Left lung (tissue), 10 donors: Measurements from ENCODE around the gene JPH3. TPM values are rescaled to one million over a fixed set of nuclear protein-coding genes. Genes with fewer than 3 reads are reported as not detected.

ENCODE experiments used
- ATAC-seq: fragments of 200-7000 bp; cut with Tn5 transposase; one replicate; pipeline ENCODE4 v1.9.1; 2020; ENCODE audit warnings: moderate library complexity
- DNase-seq, 4 donors: peaks; one replicate each; pipeline ENCODE4 v3.0.0-alpha.2; 2013 to 2020
- H3K27ac ChIP-seq, 2 donors: fragments of 200-600 bp; sonication (generic) in 1 of 2; one replicate each; pipeline versions ENCODE4 v1.5.0 to v1.8.0; 2020 to 2021
- H3K27me3 ChIP-seq, 2 donors: fragments of 200-600 bp; sonication (generic) in 1 of 2; one replicate each; pipeline versions ENCODE4 v1.5.0 to v1.8.0; 2020 to 2021
- H3K36me3 ChIP-seq, 2 donors: fragments of 200-600 bp; sonication (generic) in 1 of 2; one replicate each; pipeline versions ENCODE4 v1.5.0 to v1.8.0; 2020 to 2021
- H3K4me1 ChIP-seq, 2 donors: fragments of 200-600 bp; one replicate each; pipeline ENCODE4 v1.8.0; 2021
- H3K4me3 ChIP-seq, 2 donors: fragments of 200-600 bp; sonication (generic) in 1 of 2; one replicate each; pipeline versions ENCODE4 v1.5.0 to v1.8.0; 2020 to 2021; ENCODE audit warnings: mild to moderate bottlenecking in 1 of 2
- H3K9me3 ChIP-seq, 2 donors: fragments of 200-600 bp; sonication (generic) in 1 of 2; one replicate each; pipeline versions ENCODE4 v1.5.0 to v1.8.0; 2020 to 2021
- CTCF ChIP-seq, 2 donors: fragments of 200-600 bp; sonication (generic) in 1 of 2; IDR thresholded peaks; one replicate each; pipeline versions ENCODE4 v1.5.0 to v1.8.0; 2021; ENCODE audit warnings: antibody characterized with exemption in 2 of 2
- intact Hi-C, 2 donors: fragments of 100-400 bp; cut with DNase I; formaldehyde crosslinking; loops; one replicate each; pipeline versions ENCODE4 v1.11.2 to v1.14.2; 2022
- polyA plus RNA-seq, 6 donors: library from polyadenylated mRNA; unstranded; fragments of 120-200 nt; gene quantifications; one replicate each; pipeline ENCODE4 v1.2.1, GENCODE V29; 2013; ENCODE audit not compliant: insufficient read length in 6 of 6
- total RNA-seq, 2 donors: library from RNA; stranded (reverse); fragmentation: NEBNext Ultra II Directional; extraction: Animal tissue kit (Norgen Biotek cat#: 25700); gene quantifications; one replicate each; pipeline ENCODE4 v1.2.1, GENCODE V29; 2021
- donor health status: DM: no; HTN: yes; CAD: no.
- donor health status: DM: no; HTN: no; CAD: no.

Gene JPH3
- total and polyA plus RNA-seq, 8 donors = 0.06 to 2.5 (median 1.2) TPM; not detected in 1

GRCh38 chr16:87652799-87653198 lies 50.5 kb downstream of the JPH3 start:
- H3K4me1 ChIP-seq = no peaks in the 10 kb centered on the region
- no peak overlapping the region for H3K27ac ChIP-seq
- H3K9me3 ChIP-seq = no peaks in the 10 kb centered on the region
- intact Hi-C loops = no loop called here
- TF ChIP-seq CTCF (IDR thresholded peaks at IDR 0.05) = no peak
- no peaks in the 10 kb centered on the region for H3K36me3 ChIP-seq
- ATAC-seq (no peak), DNase-seq (peak in 1 of 4 donors; percentile 11)
- no peak overlapping the region for H3K4me3 ChIP-seq
- H3K27me3 ChIP-seq = peaks cover 0 to 36% of the 10 kb centered on the region in 2 donors

GRCh38 chr16:87653234-87653633 lies 50.9 kb downstream of the JPH3 start:
- ATAC-seq (peak; percentile 16), DNase-seq (peak in 1 of 4 donors; percentile 63)
- no peaks in the 10 kb centered on the region for H3K9me3 ChIP-seq
- no peak overlapping the region for H3K27ac ChIP-seq
- no peak overlapping the region for H3K4me3 ChIP-seq
- H3K4me1 ChIP-seq = no peaks in the 10 kb centered on the region
- H3K36me3 ChIP-seq = no peaks in the 10 kb centered on the region
- peaks cover 0 to 36% of the 10 kb centered on the region in 2 donors for H3K27me3 ChIP-seq
- intact Hi-C loops = no loop called here
- peak in 1 of 2 donors; percentile 28 for TF ChIP-seq CTCF (IDR thresholded peaks at IDR 0.05)

DNA sequence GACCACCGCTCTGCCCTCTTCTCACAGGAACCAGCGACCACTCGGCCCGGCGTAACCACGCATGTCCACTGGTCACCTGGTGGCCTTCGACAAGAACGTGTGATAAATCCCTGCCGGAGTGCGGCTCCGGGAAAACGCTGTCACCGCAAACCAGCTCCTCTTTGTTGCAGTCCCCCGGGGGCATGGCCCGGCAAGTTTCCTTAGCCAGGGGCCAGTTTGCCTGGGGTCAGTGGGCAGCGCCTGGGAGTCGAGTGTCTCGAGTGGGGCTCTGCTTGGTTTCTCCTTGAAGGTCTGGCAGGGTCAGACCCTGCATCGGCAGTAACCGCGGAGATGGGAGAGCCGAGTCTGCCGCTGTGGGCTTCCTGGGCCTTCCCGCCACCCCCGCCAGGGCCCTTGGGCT lies 52.5 kb downstream of the JPH3 start:
- no peak overlapping the region for H3K4me3 ChIP-seq
- TF ChIP-seq CTCF (IDR thresholded peaks at IDR 0.05) = no peak
- DNase-seq (peak in 1 of 4 donors; percentile 68), ATAC-seq (no peak)
- peaks cover 0 to 33% of the 10 kb centered on the region in 2 donors for H3K27me3 ChIP-seq
- no peaks in the 10 kb centered on the region for H3K4me1 ChIP-seq
- no peak overlapping the region for H3K27ac ChIP-seq
- no peaks in the 10 kb centered on the region for H3K36me3 ChIP-seq
- intact Hi-C loops = no loop called here
- H3K9me3 ChIP-seq = no peaks in the 10 kb centered on the region

DNA sequence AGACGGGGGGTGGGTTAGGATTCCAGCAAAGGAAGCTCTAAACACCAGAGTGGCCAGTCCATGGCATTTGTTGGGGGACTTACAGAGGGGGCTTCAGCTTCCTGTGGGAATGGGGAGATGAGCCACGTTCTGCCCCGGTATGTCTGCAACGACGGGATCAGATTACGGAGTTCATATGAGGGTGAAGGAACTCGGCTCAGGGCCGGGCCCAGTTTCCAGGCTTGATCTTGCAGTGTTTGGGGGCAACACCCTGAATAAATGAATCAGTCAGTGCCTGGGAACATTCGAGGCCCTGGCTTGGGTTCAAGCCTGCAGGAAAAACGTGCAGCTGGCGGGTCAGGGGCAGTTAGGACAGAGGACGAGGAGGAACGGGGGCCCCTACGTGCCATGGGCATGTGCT lies 54.0 kb downstream of the JPH3 start:
- no peak overlapping the region for H3K27ac ChIP-seq
- intact Hi-C loops = no loop called here
- H3K27me3 ChIP-seq = peaks cover 0 to 46% of the 10 kb centered on the region in 2 donors
- ATAC-seq (no peak), DNase-seq (peak in 1 of 4 donors; percentile 34)
- no peaks in the 10 kb centered on the region for H3K9me3 ChIP-seq
- no peak for TF ChIP-seq CTCF (IDR thresholded peaks at IDR 0.05)
- no peaks in the 10 kb centered on the region for H3K36me3 ChIP-seq
- no peaks in the 10 kb centered on the region for H3K4me1 ChIP-seq
- H3K4me3 ChIP-seq = no peak overlapping the region

DNA sequence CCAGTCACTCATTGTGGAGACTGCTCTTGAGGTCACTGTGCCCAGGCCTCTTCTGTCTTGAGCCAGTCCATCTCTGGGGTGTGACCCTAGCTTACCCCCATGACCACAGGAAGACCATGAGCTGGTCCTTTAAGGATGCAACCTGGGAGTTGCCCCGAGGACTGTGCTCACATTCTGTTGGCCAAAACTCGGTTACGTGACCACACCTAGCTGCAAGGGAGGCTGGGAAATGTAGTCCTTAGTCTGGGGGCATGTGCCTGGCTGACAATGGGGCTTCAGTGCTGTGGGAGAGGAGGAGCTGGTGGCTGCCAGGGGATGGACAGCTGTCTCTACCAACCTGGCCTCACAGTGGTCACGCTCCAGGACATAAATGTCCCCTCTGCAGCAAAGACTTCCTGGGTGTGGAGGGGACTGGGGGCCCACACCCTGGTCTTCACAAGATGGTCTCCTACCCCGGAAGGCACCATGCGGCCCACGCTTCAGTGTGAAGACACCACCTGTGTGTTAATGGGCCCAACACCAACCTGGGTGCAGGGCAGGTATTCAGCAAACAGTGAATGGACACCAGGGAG lies 55.4 kb downstream of the JPH3 start:
- H3K9me3 ChIP-seq = no peaks in the 10 kb centered on the region
- peaks cover 0 to 55% of the 10 kb centered on the region in 2 donors for H3K27me3 ChIP-seq
- H3K4me1 ChIP-seq = no peaks in the 10 kb centered on the region
- DNase-seq = no peak
- no peak for ATAC-seq
- TF ChIP-seq CTCF (IDR thresholded peaks at IDR 0.05) = no peak
- H3K36me3 ChIP-seq = no peaks in the 10 kb centered on the region
- H3K27ac ChIP-seq = no peak overlapping the region
- no peak overlapping the region for H3K4me3 ChIP-seq
- intact Hi-C loops = no loop called here
